Stimulated activated CD4-positive, alpha-beta T cell treated with anti-CD3 and anti-CD28 coated beads, TNF-alpha, amount 100 ng/mL, for 4 hours (primary cell): ENCODE measurements around the gene MON2.
"Not testable (repeated sequence)": the region's sequence is repeated elsewhere in the genome, so short reads cannot be mapped to it uniquely, and the experiment has no call there.

Experiments
- DNase-seq, 3 experiments: peaks; one replicate each; pipeline ENCODE4 v3.0.0-alpha.2; 2020; ENCODE audit warnings: low read depth in 3 of 3

The MON2 gene

GRCh38 chr12:62559366-62559765 lies 92.7 kb downstream of the MON2 start:
- DNase-seq, result not testable (repeated sequence)

GRCh38 chr12:62562846-62563245 lies 96.2 kb downstream of the MON2 start:
- DNase-seq, result no peak

- no peak for DNase-seq
Observed at GRCh38 chr12:62575036-62575435, 108.4 kb downstream of the MON2 start.

- DNase-seq, result no peak
Observed at GRCh38 chr12:62576503-62576902, 109.9 kb downstream of the MON2 start.

- no peak for DNase-seq
Observed at GRCh38 chr12:62578726-62579125, 112.1 kb downstream of the MON2 start.

GRCh38 chr12:62581288-62582064 lies 114.8 kb downstream of the MON2 start:
- DNase-seq, result no peak

GRCh38 chr12:62582065-62582366 lies 115.4 kb downstream of the MON2 start:
- no peak for DNase-seq

GRCh38 chr12:62584619-62585018 lies 118.0 kb downstream of the MON2 start:
- no peak for DNase-seq

- no peak for DNase-seq
Observed at GRCh38 chr12:62586850-62587249, 120.2 kb downstream of the MON2 start.

GRCh38 chr12:62588916-62589315 lies 122.3 kb downstream of the MON2 start:
- no peak for DNase-seq

- DNase-seq, result no peak
Observed at GRCh38 chr12:62597253-62597652, 130.6 kb downstream of the MON2 start.

GRCh38 chr12:62598846-62599245 lies 132.2 kb downstream of the MON2 start:
- no peak for DNase-seq

GRCh38 chr12:62599854-62600437 lies 133.3 kb downstream of the MON2 start:
- DNase-seq, result no peak

- no peak for DNase-seq
Observed at GRCh38 chr12:62601765-62602164, 135.1 kb downstream of the MON2 start.

- peak; percentile 75 to 80 (median 75) for DNase-seq
Observed at GRCh38 chr12:62602255-62603060, 135.8 kb downstream of the MON2 start.

- peak; percentile 57 to 69 (median 62) for DNase-seq
Observed at GRCh38 chr12:62603061-62603810, 136.6 kb downstream of the MON2 start.

GRCh38 chr12:62603811-62604098 lies 137.1 kb downstream of the MON2 start:
- no peak for DNase-seq

GRCh38 chr12:62604373-62604772 lies 137.7 kb downstream of the MON2 start:
- no peak for DNase-seq

- no peak for DNase-seq
Observed at GRCh38 chr12:62604871-62605270, 138.2 kb downstream of the MON2 start.

- no peak for DNase-seq
Observed at GRCh38 chr12:62605981-62606380, 139.4 kb downstream of the MON2 start.

GRCh38 chr12:62606654-62607053 lies 140.0 kb downstream of the MON2 start:
- DNase-seq, result no peak

- no peak for DNase-seq
Observed at GRCh38 chr12:62613081-62613480, 146.5 kb downstream of the MON2 start.
